ENCODE results near the gene SNX25.

The SNX25 gene

GRCh38 chr4:185352741-185353140 lies 143.3 kb downstream of the SNX25 start:
- TF ChIP-seq REST (IDR thresholded peaks at IDR 0.05; ENCODE audit: low read depth) (no peak), ZBTB7A (IDR thresholded peaks at IDR 0.05; ENCODE audit: low read depth) (no peak), EP300 (IDR thresholded peaks at IDR 0.05; ENCODE audit: borderline replicate concordance) (no peak), TAF1 (IDR thresholded peaks at IDR 0.05; ENCODE audit: low read depth) (no peak), USF1 (IDR thresholded peaks at IDR 0.05) (no peak), TCF12 (IDR thresholded peaks at IDR 0.05; ENCODE audit: low read depth) (no peak), FOXM1 (IDR thresholded peaks at IDR 0.05; ENCODE audit: borderline replicate concordance, low read depth) (no peak), TEAD4 (IDR thresholded peaks at IDR 0.05) (no peak), CREB1 (IDR thresholded peaks at IDR 0.05; ENCODE audit: low read depth) (no peak)

- TF ChIP-seq MAX (IDR thresholded peaks at IDR 0.05), result no peak
- TF ChIP-seq REST (IDR thresholded peaks at IDR 0.05; ENCODE audit: low read depth), result no peak
- TF ChIP-seq RAD21 (IDR thresholded peaks at IDR 0.05; ENCODE audit: low read depth), result no peak
- no peak for TF ChIP-seq CEBPB (IDR thresholded peaks at IDR 0.05)
- TF ChIP-seq EP300 (IDR thresholded peaks at IDR 0.05; ENCODE audit: borderline replicate concordance), result no peak
- no peak for TF ChIP-seq TCF12 (IDR thresholded peaks at IDR 0.05; ENCODE audit: low read depth)
- no peak for TF ChIP-seq TEAD4 (IDR thresholded peaks at IDR 0.05)
- no peak for TF ChIP-seq TAF1 (IDR thresholded peaks at IDR 0.05; ENCODE audit: low read depth)
- TF ChIP-seq EGR1 (IDR thresholded peaks at IDR 0.05), result no peak
- TF ChIP-seq NFIC (IDR thresholded peaks at IDR 0.05), result no peak
- TF ChIP-seq YY1 (IDR thresholded peaks at IDR 0.05; ENCODE audit: low read depth), result no peak
- TF ChIP-seq ZBTB7A (IDR thresholded peaks at IDR 0.05; ENCODE audit: low read depth), result no peak
- no peak for TF ChIP-seq USF1 (IDR thresholded peaks at IDR 0.05)
- no peak for TF ChIP-seq CREB1 (IDR thresholded peaks at IDR 0.05; ENCODE audit: low read depth)
- TF ChIP-seq FOXM1 (IDR thresholded peaks at IDR 0.05; ENCODE audit: borderline replicate concordance, low read depth), result no peak
Observed at GRCh38 chr4:185357211-185357610, 147.8 kb downstream of the SNX25 start.

GRCh38 chr4:185357733-185358440 lies 148.5 kb downstream of the SNX25 start:
- no peak for TF ChIP-seq NFIC (IDR thresholded peaks at IDR 0.05)
- no peak for TF ChIP-seq CEBPB (IDR thresholded peaks at IDR 0.05)
- no peak for TF ChIP-seq RAD21 (IDR thresholded peaks at IDR 0.05; ENCODE audit: low read depth)
- no peak for TF ChIP-seq MAX (IDR thresholded peaks at IDR 0.05)
- TF ChIP-seq REST (IDR thresholded peaks at IDR 0.05; ENCODE audit: low read depth), result no peak
- TF ChIP-seq TCF12 (IDR thresholded peaks at IDR 0.05; ENCODE audit: low read depth), result no peak
- TF ChIP-seq EP300 (IDR thresholded peaks at IDR 0.05; ENCODE audit: borderline replicate concordance), result no peak
- no peak for TF ChIP-seq CREB1 (IDR thresholded peaks at IDR 0.05; ENCODE audit: low read depth)
- TF ChIP-seq TEAD4 (IDR thresholded peaks at IDR 0.05), result no peak
- no peak for TF ChIP-seq ZBTB7A (IDR thresholded peaks at IDR 0.05; ENCODE audit: low read depth)
- no peak for TF ChIP-seq EGR1 (IDR thresholded peaks at IDR 0.05)
- TF ChIP-seq FOXM1 (IDR thresholded peaks at IDR 0.05; ENCODE audit: borderline replicate concordance, low read depth), result no peak
- no peak for TF ChIP-seq YY1 (IDR thresholded peaks at IDR 0.05; ENCODE audit: low read depth)
- TF ChIP-seq USF1 (IDR thresholded peaks at IDR 0.05), result no peak
- TF ChIP-seq TAF1 (IDR thresholded peaks at IDR 0.05; ENCODE audit: low read depth), result no peak

GRCh38 chr4:185358514-185358913 lies 149.1 kb downstream of the SNX25 start:
- TF ChIP-seq USF1 (IDR thresholded peaks at IDR 0.05) (no peak), TEAD4 (IDR thresholded peaks at IDR 0.05) (peak; percentile 67), RAD21 (IDR thresholded peaks at IDR 0.05; ENCODE audit: low read depth) (no peak), TCF12 (IDR thresholded peaks at IDR 0.05; ENCODE audit: low read depth) (0 out of 2 replicates have a peak, but pooled peaks have one; percentile 15), CREB1 (IDR thresholded peaks at IDR 0.05; ENCODE audit: low read depth) (no peak), EP300 (IDR thresholded peaks at IDR 0.05; ENCODE audit: borderline replicate concordance) (peak; percentile 53)

Data from Ishikawa (cell line).